ENCODE measurements around the gene LINGO1. TPM values are rescaled to one million over a fixed set of nuclear protein-coding genes. Genes with fewer than 3 reads are reported as not detected.

Gene LINGO1
- polyA plus RNA-seq, 3 donors, result not detected

DNA sequence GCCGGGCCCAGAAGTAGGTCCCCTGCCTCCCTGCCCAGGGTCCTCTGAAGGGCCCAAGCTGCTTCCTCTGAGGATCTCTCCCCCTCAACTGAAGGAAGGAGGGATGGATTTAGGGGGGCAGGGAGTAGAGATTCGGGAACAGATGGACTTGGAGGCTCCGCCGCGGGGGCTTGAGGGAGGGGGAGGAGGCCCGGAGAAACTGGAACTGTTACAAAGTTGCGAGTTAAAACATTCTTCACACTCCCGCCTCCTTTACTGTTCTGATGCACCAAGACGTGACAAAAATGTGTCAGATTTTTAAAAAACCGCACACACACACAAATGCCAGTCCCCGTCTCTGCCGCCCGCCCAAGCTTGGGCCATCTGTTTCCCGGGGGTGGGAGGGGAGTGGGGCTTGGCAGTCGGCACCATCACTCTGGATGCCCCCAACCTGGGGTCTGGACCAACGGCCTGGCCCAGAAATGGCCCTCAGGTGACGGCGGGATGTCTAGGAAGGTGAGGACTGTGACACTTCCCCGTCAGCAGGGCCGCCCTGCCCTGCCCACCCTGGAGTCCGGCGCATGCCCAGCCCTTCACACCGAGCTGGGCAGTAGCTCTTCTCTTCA lies 25.0 kb upstream of the LINGO1 start:
- no peak overlapping the region for H3K4me2 ChIP-seq (replicated peaks; ENCODE audit: extremely low read depth, low read length, poor library complexity, severe bottlenecking)
- Mint-ChIP-seq H3K36me3 (no peaks in the 10 kb centered on the region), H3K27me3 (ENCODE audit: low read depth in 3 of 3) (peaks cover 9 to 16% (median 11%) of the 10 kb centered on the region in 3 donors)

DNA sequence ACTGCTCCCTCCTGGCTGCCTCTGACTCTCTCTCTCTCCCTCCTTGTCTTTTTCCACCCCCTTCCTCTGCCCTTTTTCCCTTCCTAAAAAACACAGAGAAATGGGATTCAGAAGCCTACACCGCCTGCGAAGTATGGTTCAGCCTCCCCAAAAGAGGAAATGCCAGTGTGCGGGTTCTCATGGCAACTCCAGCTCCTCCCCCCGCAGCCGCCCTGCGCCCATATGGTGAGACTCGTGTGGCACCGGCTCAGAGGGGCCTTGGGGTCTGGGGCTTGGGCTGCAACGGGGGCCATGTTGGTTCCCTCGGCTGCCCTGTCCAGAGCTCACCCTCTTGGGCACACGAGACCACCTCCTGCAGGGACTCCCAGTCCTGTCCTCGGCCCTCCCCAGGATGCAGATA lies 23.6 kb upstream of the LINGO1 start:
- Mint-ChIP-seq H3K4me3 (no peak overlapping the region), H3K27me3 (ENCODE audit: low read depth in 3 of 3) (peaks cover 7 to 16% (median 11%) of the 10 kb centered on the region in 3 donors), H3K36me3 (no peaks in the 10 kb centered on the region), H3K9me3 (peaks cover 3 to 8% (median 5%) of the 10 kb centered on the region in 7 donors), H3K27ac (no peak overlapping the region), H3K4me1 (peaks cover 16% of the 10 kb centered on the region)
- Histone ChIP-seq H3K27me3 (ENCODE audit: control insufficient read depth in 2 of 2, insufficient read depth in 2 of 2, low read length in 2 of 2) (peaks cover 0 to 3% of the 10 kb centered on the region in 2 donors), H3K79me2 (ENCODE audit: insufficient read depth, low read length) (no peaks in the 10 kb centered on the region), H3K4me1 (ENCODE audit: control insufficient read depth in 1 of 2, insufficient read depth in 2 of 2, low read length in 2 of 2) (peaks cover 0 to 8% of the 10 kb centered on the region in 2 donors), H3K9ac (ENCODE audit: insufficient read depth, low read length, poor library complexity, severe bottlenecking) (no peak overlapping the region), H4K20me1 (ENCODE audit: insufficient read depth, low read length) (no peaks in the 10 kb centered on the region), H3K36me3 (replicated peaks in 1 of 2; ENCODE audit: control insufficient read depth in 1 of 2, insufficient read depth in 2 of 2, low read length in 2 of 2) (no peaks in the 10 kb centered on the region), H3K4me3 (replicated peaks in 1 of 3; ENCODE audit: low read depth in 2 of 3, low read length in 3 of 3) (no peak overlapping the region), H3K4me2 (replicated peaks; ENCODE audit: extremely low read depth, low read length, poor library complexity, severe bottlenecking) (no peak overlapping the region), H3K9me3 (replicated peaks in 1 of 2; ENCODE audit: control insufficient read depth in 1 of 2, insufficient read depth in 1 of 2, low read length in 2 of 2) (peaks cover 0 to 7% of the 10 kb centered on the region in 2 donors), H2AFZ (ENCODE audit: insufficient read depth, low read depth, low read length, poor library complexity, severe bottlenecking) (no peak overlapping the region), H3K27ac (ENCODE audit: low read depth in 1 of 2, low read length in 2 of 2) (no peak overlapping the region)
- WGBS (ENCODE audit: insufficient coverage), result 6% methylated on average over 10 of the region's 12 CpGs
- TF ChIP-seq, protein P1, sequence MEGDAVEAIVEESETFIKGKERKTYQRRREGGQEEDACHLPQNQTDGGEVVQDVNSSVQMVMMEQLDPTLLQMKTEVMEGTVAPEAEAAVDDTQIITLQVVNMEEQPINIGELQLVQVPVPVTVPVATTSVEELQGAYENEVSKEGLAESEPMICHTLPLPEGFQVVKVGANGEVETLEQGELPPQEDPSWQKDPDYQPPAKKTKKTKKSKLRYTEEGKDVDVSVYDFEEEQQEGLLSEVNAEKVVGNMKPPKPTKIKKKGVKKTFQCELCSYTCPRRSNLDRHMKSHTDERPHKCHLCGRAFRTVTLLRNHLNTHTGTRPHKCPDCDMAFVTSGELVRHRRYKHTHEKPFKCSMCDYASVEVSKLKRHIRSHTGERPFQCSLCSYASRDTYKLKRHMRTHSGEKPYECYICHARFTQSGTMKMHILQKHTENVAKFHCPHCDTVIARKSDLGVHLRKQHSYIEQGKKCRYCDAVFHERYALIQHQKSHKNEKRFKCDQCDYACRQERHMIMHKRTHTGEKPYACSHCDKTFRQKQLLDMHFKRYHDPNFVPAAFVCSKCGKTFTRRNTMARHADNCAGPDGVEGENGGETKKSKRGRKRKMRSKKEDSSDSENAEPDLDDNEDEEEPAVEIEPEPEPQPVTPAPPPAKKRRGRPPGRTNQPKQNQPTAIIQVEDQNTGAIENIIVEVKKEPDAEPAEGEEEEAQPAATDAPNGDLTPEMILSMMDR (IDR thresholded peaks at IDR 0.05), result no peak
- intact Hi-C loops (cut with micrococcal nuclease), result no loop called here
- DNase-seq, result no peak

More for the DNA sequence above, 25.0 kb upstream of the LINGO1 start:
- Mint-ChIP-seq H3K4me3 (no peak overlapping the region), H3K27ac (no peak overlapping the region), H3K4me1 (peaks cover 16% of the 10 kb centered on the region), H3K9me3 (peaks cover 3 to 8% (median 5%) of the 10 kb centered on the region in 7 donors)
- H3K27ac ChIP-seq (ENCODE audit: low read depth in 1 of 2, low read length in 2 of 2), result no peak overlapping the region
- no peaks in the 10 kb centered on the region for H3K36me3 ChIP-seq (replicated peaks in 1 of 2; ENCODE audit: control insufficient read depth in 1 of 2, insufficient read depth in 2 of 2, low read length in 2 of 2)
- H3K79me2 ChIP-seq (ENCODE audit: insufficient read depth, low read length), result no peaks in the 10 kb centered on the region
- WGBS (ENCODE audit: insufficient coverage), result 91% methylated on average over 10 of the region's 23 CpGs
- TF ChIP-seq, protein P1 (IDR thresholded peaks at IDR 0.05), result no peak
- intact Hi-C loops (cut with micrococcal nuclease), result no loop called here
- H3K4me1 ChIP-seq (ENCODE audit: control insufficient read depth in 1 of 2, insufficient read depth in 2 of 2, low read length in 2 of 2), result peaks cover 0 to 8% of the 10 kb centered on the region in 2 donors
- H3K9me3 ChIP-seq (replicated peaks in 1 of 2; ENCODE audit: control insufficient read depth in 1 of 2, insufficient read depth in 1 of 2, low read length in 2 of 2), result peaks cover 0 to 7% of the 10 kb centered on the region in 2 donors
- no peak overlapping the region for H2AFZ ChIP-seq (ENCODE audit: insufficient read depth, low read depth, low read length, poor library complexity, severe bottlenecking)
- H4K20me1 ChIP-seq (ENCODE audit: insufficient read depth, low read length), result no peaks in the 10 kb centered on the region
- peaks cover 0 to 3% of the 10 kb centered on the region in 2 donors for H3K27me3 ChIP-seq (ENCODE audit: control insufficient read depth in 2 of 2, insufficient read depth in 2 of 2, low read length in 2 of 2)
- H3K9ac ChIP-seq (ENCODE audit: insufficient read depth, low read length, poor library complexity, severe bottlenecking), result no peak overlapping the region
- no peak for DNase-seq
- H3K4me3 ChIP-seq (replicated peaks in 1 of 3; ENCODE audit: low read depth in 2 of 3, low read length in 3 of 3), result no peak overlapping the region

Measured in CD14-positive monocyte (primary cell).